Prostate gland (tissue), 2 donors: ENCODE data around the gene GSTM4.

Experiments used
- CTCF ChIP-seq, 4 experiments: fragments of 200-600 bp in 2 of 4; fragments of 450-650 bp in 2 of 4; sonication (generic) in 2 of 4; IDR thresholded peaks; 1 replicate in 3 of 4; 2 replicates in 1 of 4; pipeline ENCODE4 v1.5.1; 2016 to 2019; ENCODE audit warnings: antibody characterized with exemption in 4 of 4, mild to moderate bottlenecking in 2 of 4, moderate library complexity in 2 of 4
- POLR2A ChIP-seq: fragments of 450-650 bp; IDR thresholded peaks from one replicate; pipeline ENCODE4 v1.6.1; 2016; ENCODE audit warnings: antibody characterized with exemption, mild to moderate bottlenecking
- POLR2AphosphoS5 ChIP-seq: sonication (generic); formaldehyde crosslinking; IDR thresholded peaks from one replicate; pipeline ENCODE4 v1.6.1; 2017; ENCODE audit warnings: antibody characterized with exemption

- TF ChIP-seq CTCF (IDR thresholded peaks at IDR 0.05) (no peak), POLR2A (no peak), POLR2AphosphoS5 (no peak)
Observed at GRCh38 chr1:109642626-109643025, 13.3 kb upstream of the GSTM4 start.
